WTC11 (cell line): ENCODE results near the gene CLOCK. TPM values are rescaled to one million over a fixed set of nuclear protein-coding genes. Genes with fewer than 3 reads are reported as not detected.

Source experiments
- ATAC-seq: fragments of 200-7000 bp; cut with Tn5 transposase; 2 replicates; pipeline ENCODE4 v1.10.0; 2021; ENCODE audit warnings: mild to moderate bottlenecking, moderate library complexity
- CTCF ChIA-PET: fragments of 300-600 bp; sonication (Branson Sonifier 250); formaldehyde crosslinking; loops from one replicate; lab custom pipeline; 2021; ENCODE audit warnings: antibody characterized with exemption; lab: Charles Lee
- POLR2A ChIA-PET: fragments of 350-600 bp; sonication (Branson Sonifier 250); formaldehyde crosslinking; loops from one replicate; lab custom pipeline; 2021; ENCODE audit warnings: antibody characterized with exemption; lab: Charles Lee
- DNase-seq: peaks from one replicate; pipeline ENCODE4 v3.0.0; 2021; ENCODE audit warnings: low spot score
- H3K27ac Mint-ChIP-seq: 2 replicates; pipeline ENCODE4 v1.8.0; 2021; ENCODE audit warnings: mixed read lengths
- H3K27me3 Mint-ChIP-seq: 2 replicates; pipeline ENCODE4 v1.8.0; 2021; ENCODE audit warnings: low read depth, mild to moderate bottlenecking, moderate library complexity, mixed read lengths
- H3K36me3 Mint-ChIP-seq: 2 replicates; pipeline ENCODE4 v1.8.0; 2021; ENCODE audit warnings: mixed read lengths
- H3K4me1 Mint-ChIP-seq: 2 replicates; pipeline ENCODE4 v1.8.0; 2022; ENCODE audit warnings: mixed read lengths
- H3K4me3 Mint-ChIP-seq: 2 replicates; pipeline ENCODE4 v1.8.0; 2021; ENCODE audit warnings: mild to moderate bottlenecking, moderate library complexity, mixed read lengths
- H3K9me3 Mint-ChIP-seq: 2 replicates; pipeline ENCODE4 v1.8.0; 2021; ENCODE audit warnings: mixed read lengths
- ATF1 ChIP-seq: sonication (generic); formaldehyde crosslinking; IDR thresholded peaks from 2 replicates; pipeline ENCODE4 v1.8.1; 2023; ENCODE audit warnings: mild to moderate bottlenecking, moderate library complexity, missing genetic modification reagents
- CDX4 ChIP-seq: fragments of 250-450 bp; sonication (Bioruptor Pico); IDR thresholded peaks from 2 replicates; pipeline ENCODE4 v1.9.0; 2021; ENCODE audit warnings: moderate library complexity, mild to moderate bottlenecking, inconsistent platforms, borderline replicate concordance
- CREB1 ChIP-seq: sonication (generic); formaldehyde crosslinking; IDR thresholded peaks from 2 replicates; pipeline ENCODE4 v1.8.0; 2023; ENCODE audit warnings: mild to moderate bottlenecking, missing genetic modification reagents
- E2F4 ChIP-seq: sonication (generic); formaldehyde crosslinking; IDR thresholded peaks from 2 replicates; pipeline ENCODE4 v1.8.1; 2022; ENCODE audit warnings: low read depth, mild to moderate bottlenecking, moderate library complexity, missing genetic modification reagents, borderline replicate concordance
- FOXP4 ChIP-seq: sonication (generic); formaldehyde crosslinking; IDR thresholded peaks from 2 replicates; pipeline ENCODE4 v1.8.0; 2022; ENCODE audit warnings: mild to moderate bottlenecking, missing genetic modification reagents
- GABPB1 ChIP-seq: sonication (generic); formaldehyde crosslinking; IDR thresholded peaks from 2 replicates; pipeline ENCODE4 v1.8.1; 2023; ENCODE audit warnings: mild to moderate bottlenecking, missing genetic modification reagents
- IRF1 ChIP-seq: sonication (generic); formaldehyde crosslinking; IDR thresholded peaks from 2 replicates; pipeline ENCODE4 v1.8.0; 2023; ENCODE audit warnings: missing genetic modification reagents
- MLX ChIP-seq: sonication (generic); formaldehyde crosslinking; IDR thresholded peaks from 2 replicates; pipeline ENCODE4 v1.8.1; 2023; ENCODE audit warnings: mild to moderate bottlenecking, missing genetic modification reagents, moderate library complexity
- MYBL2 ChIP-seq: sonication (generic); formaldehyde crosslinking; IDR thresholded peaks from 2 replicates; pipeline ENCODE4 v1.8.1; 2023; ENCODE audit warnings: mild to moderate bottlenecking, moderate library complexity, missing genetic modification reagents
- NFATC4 ChIP-seq: fragments of 250-450 bp; sonication (Bioruptor Pico); IDR thresholded peaks from 2 replicates; pipeline ENCODE4 v1.9.0; 2021; ENCODE audit warnings: mild to moderate bottlenecking
- NR3C1 ChIP-seq: sonication (generic); formaldehyde crosslinking; conservative IDR thresholded peaks from 2 replicates; pipeline ENCODE4 v1.8.1; 2023; ENCODE audit warnings: low read depth, mild to moderate bottlenecking, missing genetic modification reagents
- PRDM15 ChIP-seq: sonication (generic); formaldehyde crosslinking; IDR thresholded peaks from 2 replicates; pipeline ENCODE4 v1.8.0; 2022; ENCODE audit warnings: missing genetic modification reagents
- PRRX2 ChIP-seq: fragments of 250-450 bp; sonication (Bioruptor Pico); IDR thresholded peaks from 2 replicates; pipeline ENCODE4 v1.8.0; 2021; ENCODE audit warnings: mild to moderate bottlenecking
- SMAD4 ChIP-seq: sonication (generic); formaldehyde crosslinking; IDR thresholded peaks from 2 replicates; pipeline ENCODE4 v1.8.0; 2022; ENCODE audit warnings: mild to moderate bottlenecking, missing genetic modification reagents
- SOX15 ChIP-seq: fragments of 250-450 bp; sonication (Bioruptor Pico); IDR thresholded peaks from 2 replicates; pipeline ENCODE4 v1.9.0; 2021; ENCODE audit warnings: mild to moderate bottlenecking
- ZNF138 ChIP-seq: sonication (generic); formaldehyde crosslinking; conservative IDR thresholded peaks from 2 replicates; pipeline ENCODE4 v1.8.1; 2022; ENCODE audit warnings: mild to moderate bottlenecking, moderate library complexity, missing genetic modification reagents
- ZNF219 ChIP-seq: sonication (generic); formaldehyde crosslinking; IDR thresholded peaks from 2 replicates; pipeline ENCODE4 v1.8.0; 2023; ENCODE audit warnings: missing genetic modification reagents, mild to moderate bottlenecking, borderline replicate concordance
- ZNF281 ChIP-seq: sonication (generic); formaldehyde crosslinking; IDR thresholded peaks from 2 replicates; pipeline ENCODE4 v1.8.0; 2023; ENCODE audit warnings: mild to moderate bottlenecking, missing genetic modification reagents
- ZNF317 ChIP-seq: sonication (generic); formaldehyde crosslinking; IDR thresholded peaks from 2 replicates; pipeline ENCODE4 v1.8.1; 2023; ENCODE audit warnings: low read depth, mild to moderate bottlenecking, moderate library complexity, missing genetic modification reagents, borderline replicate concordance
- ZNF671 ChIP-seq: fragments of 250-450 bp; sonication (Bioruptor Pico); IDR thresholded peaks from 2 replicates; pipeline ENCODE4 v1.8.0; 2021; ENCODE audit warnings: mild to moderate bottlenecking
- total RNA-seq: library from RNA; stranded (reverse); gene quantifications from 3 replicates; pipeline ENCODE4 v1.2.3, GENCODE V29; 2021

The CLOCK gene
- total RNA-seq, 1 experiment from 2014 or later: 18.6 TPM

GRCh38 chr4:55512922-55513571 lies 33.7 kb downstream of the CLOCK start:
- Mint-ChIP-seq H3K9me3 (peaks cover 10% of the 10 kb centered on the region; the same call in 1 of the 2 replicates), H3K27me3 (no peaks in the 10 kb centered on the region), H3K4me1 (peaks cover 10% of the 10 kb centered on the region), H3K36me3 (peaks cover 9% of the 10 kb centered on the region), H3K4me3 (no peak overlapping the region), H3K27ac (no peak overlapping the region)
- CTCF ChIA-PET: no interaction called here
- TF ChIP-seq CDX4 (CRISPR knock-in tag) (no peak), ZNF671 (CRISPR knock-in tag) (no peak), IRF1 (CRISPR knock-in tag) (no peak), PRDM15 (CRISPR knock-in tag) (no peak), GABPB1 (CRISPR knock-in tag) (no peak), PRRX2 (no peak)
- POLR2A ChIA-PET: no interaction called here
- no peak for ATAC-seq
- no peak for DNase-seq

GRCh38 chr4:55512077-55512476 lies 34.6 kb downstream of the CLOCK start:
- Mint-ChIP-seq H3K27ac (no peak overlapping the region), H3K27me3 (no peaks in the 10 kb centered on the region), H3K36me3 (0 out of 2 replicates have a peak, but pooled peaks cover 8% of the 10 kb centered on the region), H3K9me3 (peaks cover 4% of the 10 kb centered on the region; the same call in 1 of the 2 replicates), H3K4me3 (no peak overlapping the region), H3K4me1 (peaks cover 10% of the 10 kb centered on the region)
- no peak for ATAC-seq
- CTCF ChIA-PET: no interaction called here
- TF ChIP-seq MYBL2 (CRISPR knock-in tag) (no peak), MLX (CRISPR knock-in tag) (no peak), E2F4 (CRISPR knock-in tag) (no peak), NFATC4 (no peak), FOXP4 (CRISPR knock-in tag) (no peak), ZNF281 (CRISPR knock-in tag) (no peak), ZNF317 (CRISPR knock-in tag) (no peak), ZNF138 (CRISPR knock-in tag) (no peak), NR3C1 (CRISPR knock-in tag) (no peak), ZNF219 (no peak), ATF1 (CRISPR knock-in tag) (no peak), CREB1 (CRISPR knock-in tag) (no peak), SMAD4 (CRISPR knock-in tag) (no peak), SOX15 (CRISPR knock-in tag) (no peak)
- POLR2A ChIA-PET: no interaction called here
- no peak for DNase-seq
